HUES6 (cell line): ENCODE measurements around the gene AIDA.
"Not testable (repeated sequence)": the region's sequence is repeated elsewhere in the genome, so short reads cannot be mapped to it uniquely, and the experiment has no call there.

ENCODE experiments used
- H3K27ac ChIP-seq: 2 replicates; pipeline ENCODE4 v1.7.0; 2013; ENCODE audit warnings: low read depth, mild to moderate bottlenecking, low read length, inconsistent platforms
- H3K27me3 ChIP-seq: 2 replicates; pipeline ENCODE4 v1.6.1; 2013; ENCODE audit warnings: low read length; ENCODE audit not compliant: control insufficient read depth, insufficient read depth
- H3K36me3 ChIP-seq: 2 replicates; pipeline ENCODE4 v1.6.1; 2013; ENCODE audit warnings: low read length; ENCODE audit not compliant: control insufficient read depth, insufficient read depth
- H3K4me1 ChIP-seq: 2 replicates; pipeline ENCODE4 v1.6.1; 2013; ENCODE audit warnings: low read length; ENCODE audit not compliant: control insufficient read depth, insufficient read depth
- H3K4me3 ChIP-seq: 2 replicates; pipeline ENCODE4 v1.5.1; 2013; ENCODE audit warnings: low read depth, low read length
- H3K9ac ChIP-seq: one replicate; pipeline ENCODE4 v1.6.1; 2013; ENCODE audit warnings: mild to moderate bottlenecking, low read length
- H3K9me3 ChIP-seq: 2 replicates; pipeline ENCODE4 v1.6.1; 2013; ENCODE audit warnings: low read depth, low read length; ENCODE audit not compliant: control insufficient read depth, insufficient read depth

The AIDA gene

GRCh38 chr1:222712253-222713090 is at the start of gene AIDA, which contains the start of gene BROX:
Gene AIDA, minus strand, starts transcription at chr1:222712491. Its CDS starts 174 bp downstream, at chr1:222712317.
Gene BROX, plus strand, starts transcription at chr1:222712564. Its CDS starts 3,136 bp downstream, at chr1:222715700.
- H3K4me3 ChIP-seq = peak within 1 kb of the TSS; percentile 100
- H3K36me3 ChIP-seq = 0 out of 2 replicates have a peak, but pooled peaks cover 8% of the 10 kb centered on the region
- H3K27me3 ChIP-seq = no peaks in the 10 kb centered on the region
- H3K27ac ChIP-seq = peak within 1 kb of the TSS; percentile 100
- no peaks in the 10 kb centered on the region for H3K9me3 ChIP-seq
- H3K9ac ChIP-seq = peak within 1 kb of the TSS; percentile 99
- peaks cover 8% of the 10 kb centered on the region; the same call in 1 of the 2 replicates for H3K4me1 ChIP-seq

- Histone ChIP-seq H3K9ac (no peak overlapping the region), H3K27me3 (no peaks in the 10 kb centered on the region), H3K27ac (no peak overlapping the region), H3K4me3 (no peak overlapping the region), H3K9me3 (no peaks in the 10 kb centered on the region), H3K36me3 (no peaks in the 10 kb centered on the region), H3K4me1 (no peaks in the 10 kb centered on the region)
Measured at GRCh38 chr1:222761083-222761482, 48.8 kb upstream of the AIDA start.

GRCh38 chr1:222759451-222760035 is 47.3 kb upstream of the AIDA start:
- no peak overlapping the region for H3K4me3 ChIP-seq
- no peaks in the 10 kb centered on the region for H3K4me1 ChIP-seq
- H3K27ac ChIP-seq = no peak overlapping the region
- H3K36me3 ChIP-seq = no peaks in the 10 kb centered on the region
- no peaks in the 10 kb centered on the region for H3K27me3 ChIP-seq
- H3K9me3 ChIP-seq = no peaks in the 10 kb centered on the region
- H3K9ac ChIP-seq = no peak overlapping the region

GRCh38 chr1:222757646-222758268 is 45.5 kb upstream of the AIDA start:
- H3K9ac ChIP-seq = no peak overlapping the region
- no peaks in the 10 kb centered on the region for H3K27me3 ChIP-seq
- H3K4me3 ChIP-seq = no peak overlapping the region
- H3K4me1 ChIP-seq = no peaks in the 10 kb centered on the region
- no peaks in the 10 kb centered on the region for H3K9me3 ChIP-seq
- no peak overlapping the region for H3K27ac ChIP-seq
- no peaks in the 10 kb centered on the region for H3K36me3 ChIP-seq

- H3K4me1 ChIP-seq = no peaks in the 10 kb centered on the region
- no peaks in the 10 kb centered on the region for H3K36me3 ChIP-seq
- H3K9ac ChIP-seq = no peak overlapping the region
- no peak overlapping the region for H3K4me3 ChIP-seq
- no peak overlapping the region for H3K27ac ChIP-seq
- no peaks in the 10 kb centered on the region for H3K9me3 ChIP-seq
- no peaks in the 10 kb centered on the region for H3K27me3 ChIP-seq
Measured at GRCh38 chr1:222754366-222755139, 42.3 kb upstream of the AIDA start.

GRCh38 chr1:222751255-222751654 is 39.0 kb upstream of the AIDA start:
- no peak overlapping the region for H3K4me3 ChIP-seq
- no peaks in the 10 kb centered on the region for H3K27me3 ChIP-seq
- H3K4me1 ChIP-seq = no peaks in the 10 kb centered on the region
- H3K9me3 ChIP-seq = no peaks in the 10 kb centered on the region
- no peak overlapping the region for H3K27ac ChIP-seq
- H3K9ac ChIP-seq = no peak overlapping the region
- no peaks in the 10 kb centered on the region for H3K36me3 ChIP-seq

DNA sequence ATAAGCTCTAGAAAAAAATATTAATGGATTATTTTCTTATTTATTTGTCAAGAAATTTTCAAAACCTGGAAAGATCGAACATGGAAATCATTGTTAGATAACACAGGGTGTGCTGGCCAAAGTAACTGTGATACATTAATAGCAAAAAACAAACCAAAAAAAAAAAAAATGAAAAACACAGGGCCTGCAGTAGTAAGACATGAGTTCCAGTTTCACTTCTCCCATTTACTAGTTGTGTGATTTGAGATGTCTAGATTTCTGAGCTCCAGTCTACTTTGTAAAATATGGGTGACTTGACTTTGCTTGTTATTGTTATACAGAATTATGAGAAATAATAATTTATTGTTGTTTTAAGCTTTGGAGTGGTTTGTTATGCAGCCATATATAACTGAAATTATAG is 38.4 kb upstream of the AIDA start:
- Histone ChIP-seq H3K27me3 (no peaks in the 10 kb centered on the region), H3K27ac (no peak overlapping the region), H3K4me3 (no peak overlapping the region), H3K4me1 (no peaks in the 10 kb centered on the region), H3K9me3 (no peaks in the 10 kb centered on the region), H3K9ac (no peak overlapping the region), H3K36me3 (no peaks in the 10 kb centered on the region)

DNA sequence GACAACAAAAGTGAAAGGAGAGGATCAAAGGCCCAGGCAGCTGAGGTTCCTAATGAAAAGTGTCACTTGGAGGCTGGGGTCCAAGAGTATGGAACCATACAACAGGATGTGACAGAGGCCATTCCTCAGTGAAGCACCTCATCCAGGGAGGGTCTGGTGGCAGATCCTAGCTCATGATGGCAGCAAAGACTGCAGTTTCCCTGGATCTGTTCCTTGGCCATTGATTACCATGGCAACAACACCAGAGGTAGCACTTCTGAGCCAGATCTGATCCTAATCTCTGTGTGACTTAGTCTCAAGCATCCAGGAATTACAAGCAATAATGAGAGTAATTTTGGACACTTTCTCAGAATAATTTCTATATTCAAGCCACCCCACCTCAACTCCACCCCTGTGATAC is 37.6 kb upstream of the AIDA start:
- no peaks in the 10 kb centered on the region for H3K36me3 ChIP-seq

DNA sequence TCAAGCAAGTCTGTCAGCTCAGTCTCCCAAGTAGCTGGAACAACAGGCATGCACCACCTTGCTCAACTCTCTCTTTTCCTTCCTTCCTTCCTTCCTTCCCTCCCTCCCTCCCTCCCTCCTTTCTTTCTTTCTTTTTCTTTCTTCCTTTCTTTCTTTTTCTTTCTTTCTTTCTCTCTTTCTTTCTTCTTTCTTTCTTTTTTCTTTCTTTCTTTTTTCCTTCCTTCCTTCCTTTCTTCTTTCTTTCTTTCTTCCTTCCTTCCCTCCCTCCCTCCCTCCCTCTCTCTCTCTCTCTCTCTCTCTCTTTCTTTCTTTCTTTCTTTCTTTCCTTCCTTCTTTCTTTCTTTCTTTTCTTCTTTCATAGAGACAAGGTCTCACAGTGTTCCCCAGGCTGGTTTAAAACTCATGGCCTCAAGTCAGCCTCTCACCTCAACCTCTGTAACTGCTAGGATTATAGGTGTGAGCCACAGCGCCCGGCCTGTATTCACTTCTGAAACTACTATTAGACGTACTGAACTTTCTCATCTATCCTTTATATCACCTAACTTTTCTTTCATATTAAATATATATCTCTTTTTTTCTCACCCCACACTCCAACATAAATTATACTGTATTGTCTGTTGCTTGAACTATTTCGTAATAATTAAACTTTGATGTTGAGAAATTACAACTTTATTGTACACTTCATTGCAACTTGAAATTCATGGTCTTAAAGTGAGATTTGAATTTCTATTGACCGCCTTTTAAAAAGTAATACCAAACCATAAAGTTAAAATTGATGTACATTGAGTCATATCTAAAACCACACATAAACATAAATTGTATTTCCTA is 29.6 kb upstream of the AIDA start:
- not testable (repeated sequence) for H3K4me1 ChIP-seq, H3K27ac ChIP-seq, H3K36me3 ChIP-seq, H3K9me3 ChIP-seq, H3K27me3 ChIP-seq, H3K9ac ChIP-seq, H3K4me3 ChIP-seq

More for the DNA sequence above, 37.6 kb upstream of the AIDA start:
- no peaks in the 10 kb centered on the region for H3K4me1 ChIP-seq
- no peak overlapping the region for H3K27ac ChIP-seq
- H3K4me3 ChIP-seq = no peak overlapping the region
- H3K9me3 ChIP-seq = no peaks in the 10 kb centered on the region
- no peak overlapping the region for H3K9ac ChIP-seq
- H3K27me3 ChIP-seq = no peaks in the 10 kb centered on the region

DNA sequence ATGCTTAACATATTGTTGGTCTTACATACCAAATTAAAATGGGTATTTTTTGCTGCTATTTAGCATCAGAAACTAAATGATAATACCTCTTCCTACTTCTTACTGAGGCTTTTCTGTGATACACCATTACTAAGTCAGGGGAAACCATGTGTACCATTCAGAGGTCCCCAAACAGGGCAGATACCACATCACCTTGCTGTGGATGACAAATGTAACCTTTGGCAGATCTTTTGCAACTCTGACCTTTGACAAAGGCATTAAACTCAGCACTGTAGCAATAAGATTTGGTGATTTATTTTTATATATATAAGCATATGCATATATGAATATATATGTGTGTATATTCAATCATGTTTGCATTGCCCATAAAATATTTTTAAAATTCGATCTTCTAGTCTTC is 27.6 kb upstream of the AIDA start:
- no peak overlapping the region for H3K4me3 ChIP-seq
- peaks cover 18% of the 10 kb centered on the region for H3K4me1 ChIP-seq
- no peak overlapping the region for H3K9ac ChIP-seq
- no peaks in the 10 kb centered on the region for H3K36me3 ChIP-seq
- H3K27ac ChIP-seq = no peak overlapping the region
- H3K9me3 ChIP-seq = no peaks in the 10 kb centered on the region
- H3K27me3 ChIP-seq = no peaks in the 10 kb centered on the region
